LNCaP clone FGC (cell line): ENCODE data around the gene ZNF423.

ENCODE experiments used
- DNase-seq: peaks from one replicate; pipeline ENCODE4 v3.0.0-alpha.2; 2011; ENCODE audit warnings: low read depth
- H3K4me3 ChIP-seq: 2 replicates; pipeline ENCODE4 v1.5.1; 2011; ENCODE audit warnings: mild to moderate bottlenecking, low read depth, low read length, control low read depth
- TF ChIP-seq, protein P1 (sequence below): IDR thresholded peaks from 2 replicates; pipeline ENCODE4 v1.5.1; 2012; ENCODE audit warnings: mild to moderate bottlenecking; ENCODE audit not compliant: control insufficient read depth, insufficient read depth; ENCODE audit errors: extremely low read depth

The ZNF423 gene

DNA sequence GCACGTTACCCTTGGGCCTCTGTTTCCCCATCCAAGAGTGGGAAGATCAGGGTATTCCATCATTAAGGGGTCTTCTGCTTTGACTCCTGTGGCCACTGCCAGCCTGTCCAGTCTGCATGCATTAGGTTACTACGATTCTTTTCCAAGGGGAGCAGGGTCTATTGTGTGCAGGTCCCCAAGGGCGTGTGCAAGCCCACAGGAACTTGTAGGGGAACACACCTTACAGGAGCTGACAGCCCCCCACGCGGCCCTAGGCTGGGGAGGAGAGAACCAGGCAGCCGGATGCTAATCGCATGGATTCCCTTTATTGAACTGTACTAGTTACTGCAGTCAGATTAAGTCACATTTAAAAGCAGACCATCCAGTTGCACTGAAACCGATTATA, 365.6 kb downstream of the ZNF423 start:
- no peak for DNase-seq
- TF ChIP-seq, protein P1, sequence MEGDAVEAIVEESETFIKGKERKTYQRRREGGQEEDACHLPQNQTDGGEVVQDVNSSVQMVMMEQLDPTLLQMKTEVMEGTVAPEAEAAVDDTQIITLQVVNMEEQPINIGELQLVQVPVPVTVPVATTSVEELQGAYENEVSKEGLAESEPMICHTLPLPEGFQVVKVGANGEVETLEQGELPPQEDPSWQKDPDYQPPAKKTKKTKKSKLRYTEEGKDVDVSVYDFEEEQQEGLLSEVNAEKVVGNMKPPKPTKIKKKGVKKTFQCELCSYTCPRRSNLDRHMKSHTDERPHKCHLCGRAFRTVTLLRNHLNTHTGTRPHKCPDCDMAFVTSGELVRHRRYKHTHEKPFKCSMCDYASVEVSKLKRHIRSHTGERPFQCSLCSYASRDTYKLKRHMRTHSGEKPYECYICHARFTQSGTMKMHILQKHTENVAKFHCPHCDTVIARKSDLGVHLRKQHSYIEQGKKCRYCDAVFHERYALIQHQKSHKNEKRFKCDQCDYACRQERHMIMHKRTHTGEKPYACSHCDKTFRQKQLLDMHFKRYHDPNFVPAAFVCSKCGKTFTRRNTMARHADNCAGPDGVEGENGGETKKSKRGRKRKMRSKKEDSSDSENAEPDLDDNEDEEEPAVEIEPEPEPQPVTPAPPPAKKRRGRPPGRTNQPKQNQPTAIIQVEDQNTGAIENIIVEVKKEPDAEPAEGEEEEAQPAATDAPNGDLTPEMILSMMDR, result no peak
- no peak overlapping the region for H3K4me3 ChIP-seq

DNA sequence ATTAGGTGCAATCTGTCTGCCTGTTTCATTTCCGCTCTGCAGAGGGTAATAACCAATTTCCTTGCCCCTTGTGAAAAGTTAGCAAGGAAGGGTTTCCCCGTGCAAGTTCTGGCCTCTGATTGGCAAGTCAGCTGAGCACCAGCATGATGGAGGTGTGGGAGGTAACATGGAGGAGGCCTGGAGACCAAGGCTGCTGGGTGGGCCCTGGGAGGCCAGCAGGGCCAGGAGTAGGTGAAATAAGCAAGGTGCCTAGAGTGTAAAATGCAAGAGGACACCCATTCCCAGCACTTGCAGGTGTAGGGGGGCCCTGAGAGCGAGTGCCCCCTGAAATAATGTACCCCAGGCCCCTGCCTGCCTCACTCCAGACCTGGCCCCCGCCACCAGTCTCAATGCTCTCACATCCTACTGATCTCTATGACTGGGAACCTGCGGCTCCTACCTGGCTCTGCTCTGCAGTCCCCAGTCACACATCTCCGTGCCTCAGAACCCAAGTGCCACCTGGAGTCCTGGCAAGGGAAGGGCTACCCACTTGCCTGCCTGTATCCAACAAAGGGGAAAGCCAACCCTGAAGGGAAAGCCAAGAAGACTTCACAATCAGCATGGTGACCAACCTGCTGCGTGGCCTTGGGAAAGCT, 366.1 kb downstream of the ZNF423 start:
- H3K4me3 ChIP-seq, result no peak overlapping the region
- TF ChIP-seq, protein P1, result no peak
- no peak for DNase-seq

- DNase-seq, result no peak
- TF ChIP-seq, protein P1, result no peak
- H3K4me3 ChIP-seq, result no peak overlapping the region
Measured at GRCh38 chr16:49488740-49489525, 367.0 kb downstream of the ZNF423 start.

- H3K4me3 ChIP-seq, result no peak overlapping the region
- DNase-seq, result no peak
- TF ChIP-seq, protein P1, result no peak
Measured at GRCh38 chr16:49488336-49488735, 367.6 kb downstream of the ZNF423 start.

DNA sequence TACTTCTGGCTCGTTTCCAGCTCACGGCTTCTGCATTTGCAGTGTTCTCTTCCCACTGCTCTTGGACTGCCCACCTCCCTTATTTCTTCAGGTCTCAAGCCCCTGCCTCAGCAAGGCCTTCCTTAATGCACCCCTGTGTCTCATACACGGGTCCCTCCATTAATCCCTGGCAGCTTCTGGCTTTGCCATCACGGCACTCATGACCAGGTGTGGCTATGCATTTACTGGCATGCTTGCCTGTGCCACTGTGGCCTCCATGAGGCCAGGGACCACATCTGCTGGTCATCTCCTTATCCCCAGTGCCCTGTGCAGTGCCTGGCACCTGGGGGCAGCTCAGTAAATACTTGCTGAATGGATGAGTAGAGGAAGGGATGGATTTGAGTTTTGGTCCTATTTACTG, 368.2 kb downstream of the ZNF423 start:
- DNase-seq, result no peak
- TF ChIP-seq, protein P1, result no peak
- H3K4me3 ChIP-seq, result no peak overlapping the region

DNA sequence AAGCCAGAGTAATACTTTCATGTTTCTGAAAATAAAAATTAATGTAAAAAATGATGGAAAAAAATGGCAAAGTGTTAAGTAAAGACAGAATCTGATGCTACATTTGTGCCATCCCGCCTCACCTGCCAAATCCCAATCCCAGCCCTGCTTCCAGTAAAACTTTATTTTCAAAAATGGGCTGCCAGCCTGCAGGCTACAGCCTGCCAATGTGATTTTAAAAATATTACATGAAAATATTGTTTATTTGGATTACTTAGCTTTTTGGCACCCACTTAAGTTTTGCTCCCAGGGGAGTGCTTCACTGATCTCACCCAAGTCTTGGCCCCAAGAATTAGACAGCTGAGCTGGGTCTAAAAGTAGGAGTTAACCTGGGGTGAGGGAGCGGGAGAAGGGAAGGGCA, 369.5 kb downstream of the ZNF423 start:
- DNase-seq, result no peak
- H3K4me3 ChIP-seq, result no peak overlapping the region
- TF ChIP-seq, protein P1, result no peak

- no peak for DNase-seq
- TF ChIP-seq, protein P1, result no peak
- no peak overlapping the region for H3K4me3 ChIP-seq
Measured at GRCh38 chr16:49485663-49486062, 370.2 kb downstream of the ZNF423 start.
